SK-N-SH treated with all-trans-retinoic acid at 6 μM for 48 hours (cell line): ENCODE measurements around the gene KRT71.

Source experiments
- ATAC-seq: fragments of 200-7000 bp; cut with Tn5 transposase; 3 replicates; pipeline ENCODE4 v1.9.1; 2020; ENCODE audit warnings: mild to moderate bottlenecking, moderate library complexity
- ARNTL ChIP-seq: fragments of 450-650 bp; formaldehyde crosslinking; IDR thresholded peaks from 2 replicates; pipeline ENCODE4 v1.5.0; 2020; ENCODE audit warnings: low read depth, mild to moderate bottlenecking, moderate library complexity, borderline replicate concordance
- BACH2 ChIP-seq: fragments of 250-450 bp; sonication (Bioruptor Pico); IDR thresholded peaks from 2 replicates; pipeline ENCODE4 v1.9.0; 2021; ENCODE audit warnings: mild to moderate bottlenecking, borderline replicate concordance
- CREB5 ChIP-seq: fragments of 250-450 bp; sonication (Bioruptor Pico); IDR thresholded peaks from 2 replicates; pipeline ENCODE4 v1.5.1; 2020; ENCODE audit warnings: low read depth, mild to moderate bottlenecking, moderate library complexity
- CSDC2 ChIP-seq: fragments of 250-450 bp; sonication (Bioruptor Pico); IDR thresholded peaks from 2 replicates; pipeline ENCODE4 v1.5.0; 2020; ENCODE audit warnings: mild to moderate bottlenecking, moderate library complexity
- CSRNP3 ChIP-seq: fragments of 250-450 bp; sonication (Bioruptor Pico); IDR thresholded peaks from 2 replicates; pipeline ENCODE4 v1.5.1; 2021; ENCODE audit warnings: mild to moderate bottlenecking, moderate library complexity
- ESRRG ChIP-seq: fragments of 250-450 bp; sonication (Bioruptor Pico); IDR thresholded peaks from 2 replicates; pipeline ENCODE4 v1.6.1; 2021; ENCODE audit warnings: mild to moderate bottlenecking
- ISL1 ChIP-seq: fragments of 250-450 bp; sonication (Bioruptor Pico); IDR thresholded peaks from 2 replicates; pipeline ENCODE4 v2.1.2; 2022; ENCODE audit warnings: mild to moderate bottlenecking, moderate library complexity
- OSR1 ChIP-seq: fragments of 250-450 bp; sonication (Bioruptor Pico); IDR thresholded peaks from 2 replicates; pipeline ENCODE4 v1.8.0; 2022; ENCODE audit warnings: moderate library complexity, mild to moderate bottlenecking, inconsistent platforms
- PPARA ChIP-seq: fragments of 250-450 bp; sonication (Bioruptor Pico); IDR thresholded peaks from 2 replicates; pipeline ENCODE4 v1.5.0; 2020; ENCODE audit warnings: mild to moderate bottlenecking, borderline replicate concordance
- RARB ChIP-seq: fragments of 250-450 bp; sonication (Bioruptor Pico); IDR thresholded peaks from 2 replicates; pipeline ENCODE4 v1.8.0; 2021; ENCODE audit warnings: mild to moderate bottlenecking, moderate library complexity
- SNAI2 ChIP-seq: fragments of 250-450 bp; sonication (Bioruptor Pico); IDR thresholded peaks from 2 replicates; pipeline ENCODE4 v1.5.0; 2020; ENCODE audit warnings: mild to moderate bottlenecking, moderate library complexity
- TCF4 ChIP-seq: fragments of 250-450 bp; sonication (Bioruptor Pico); IDR thresholded peaks from 2 replicates; pipeline ENCODE4 v1.8.0; 2021; ENCODE audit warnings: mild to moderate bottlenecking, moderate library complexity, borderline replicate concordance
- TOX ChIP-seq: fragments of 250-450 bp; sonication (Bioruptor Pico); IDR thresholded peaks from 2 replicates; pipeline ENCODE4 v1.8.0; 2021; ENCODE audit warnings: mild to moderate bottlenecking, moderate library complexity, borderline replicate concordance
- ZC3H10 ChIP-seq: fragments of 250-450 bp; sonication (Bioruptor Pico); IDR thresholded peaks from 2 replicates; pipeline ENCODE4 v1.5.1; 2021; ENCODE audit warnings: mild to moderate bottlenecking, moderate library complexity
- ZFP3 ChIP-seq: fragments of 250-450 bp; sonication (Bioruptor Pico); IDR thresholded peaks from 2 replicates; pipeline ENCODE4 v1.5.0; 2020; ENCODE audit warnings: mild to moderate bottlenecking, moderate library complexity
- ZFP30 ChIP-seq: fragments of 450-650 bp; formaldehyde crosslinking; IDR thresholded peaks from 2 replicates; pipeline ENCODE4 v1.5.0; 2022; ENCODE audit warnings: mild to moderate bottlenecking, moderate library complexity
- ZNF70 ChIP-seq: fragments of 450-650 bp; formaldehyde crosslinking; IDR thresholded peaks from 2 replicates; pipeline ENCODE4 v1.5.0; 2020; ENCODE audit warnings: mild to moderate bottlenecking, moderate library complexity
- TF ChIP-seq, protein P1 (sequence below): fragments of 250-450 bp; sonication (Bioruptor Pico); IDR thresholded peaks from 2 replicates; pipeline ENCODE4 v1.5.0; 2020; ENCODE audit warnings: mild to moderate bottlenecking, moderate library complexity
- TF ChIP-seq, protein P2 (sequence below): fragments of 250-450 bp; sonication (Bioruptor Pico); IDR thresholded peaks from 2 replicates; pipeline ENCODE4 v1.8.0; 2020; ENCODE audit warnings: mild to moderate bottlenecking, moderate library complexity, borderline replicate concordance
- TF ChIP-seq, protein P3 (sequence below): fragments of 250-450 bp; sonication (Bioruptor Pico); IDR thresholded peaks from 2 replicates; pipeline ENCODE4 v1.8.0; 2021; ENCODE audit warnings: low read depth, mild to moderate bottlenecking, moderate library complexity, borderline replicate concordance

The KRT71 gene

GRCh38 chr12:52573306-52573705, 20.4 kb upstream of the KRT71 start:
- ATAC-seq, result no peak
- TF ChIP-seq ZFP3 (CRISPR knock-in tag) (no peak), ESRRG (no peak), CREB5 (CRISPR knock-in tag) (no peak), CSDC2 (CRISPR knock-in tag) (no peak), RARB (CRISPR knock-in tag) (no peak), ZFP30 (CRISPR knock-in tag) (no peak), ZC3H10 (CRISPR knock-in tag) (no peak), ISL1 (CRISPR knock-in tag) (no peak)
- TF ChIP-seq, protein P1, sequence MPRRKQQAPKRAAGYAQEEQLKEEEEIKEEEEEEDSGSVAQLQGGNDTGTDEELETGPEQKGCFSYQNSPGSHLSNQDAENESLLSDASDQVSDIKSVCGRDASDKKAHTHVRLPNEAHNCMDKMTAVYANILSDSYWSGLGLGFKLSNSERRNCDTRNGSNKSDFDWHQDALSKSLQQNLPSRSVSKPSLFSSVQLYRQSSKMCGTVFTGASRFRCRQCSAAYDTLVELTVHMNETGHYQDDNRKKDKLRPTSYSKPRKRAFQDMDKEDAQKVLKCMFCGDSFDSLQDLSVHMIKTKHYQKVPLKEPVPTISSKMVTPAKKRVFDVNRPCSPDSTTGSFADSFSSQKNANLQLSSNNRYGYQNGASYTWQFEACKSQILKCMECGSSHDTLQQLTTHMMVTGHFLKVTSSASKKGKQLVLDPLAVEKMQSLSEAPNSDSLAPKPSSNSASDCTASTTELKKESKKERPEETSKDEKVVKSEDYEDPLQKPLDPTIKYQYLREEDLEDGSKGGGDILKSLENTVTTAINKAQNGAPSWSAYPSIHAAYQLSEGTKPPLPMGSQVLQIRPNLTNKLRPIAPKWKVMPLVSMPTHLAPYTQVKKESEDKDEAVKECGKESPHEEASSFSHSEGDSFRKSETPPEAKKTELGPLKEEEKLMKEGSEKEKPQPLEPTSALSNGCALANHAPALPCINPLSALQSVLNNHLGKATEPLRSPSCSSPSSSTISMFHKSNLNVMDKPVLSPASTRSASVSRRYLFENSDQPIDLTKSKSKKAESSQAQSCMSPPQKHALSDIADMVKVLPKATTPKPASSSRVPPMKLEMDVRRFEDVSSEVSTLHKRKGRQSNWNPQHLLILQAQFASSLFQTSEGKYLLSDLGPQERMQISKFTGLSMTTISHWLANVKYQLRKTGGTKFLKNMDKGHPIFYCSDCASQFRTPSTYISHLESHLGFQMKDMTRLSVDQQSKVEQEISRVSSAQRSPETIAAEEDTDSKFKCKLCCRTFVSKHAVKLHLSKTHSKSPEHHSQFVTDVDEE (CRISPR knock-in tag), result no peak
- TF ChIP-seq, protein P2, sequence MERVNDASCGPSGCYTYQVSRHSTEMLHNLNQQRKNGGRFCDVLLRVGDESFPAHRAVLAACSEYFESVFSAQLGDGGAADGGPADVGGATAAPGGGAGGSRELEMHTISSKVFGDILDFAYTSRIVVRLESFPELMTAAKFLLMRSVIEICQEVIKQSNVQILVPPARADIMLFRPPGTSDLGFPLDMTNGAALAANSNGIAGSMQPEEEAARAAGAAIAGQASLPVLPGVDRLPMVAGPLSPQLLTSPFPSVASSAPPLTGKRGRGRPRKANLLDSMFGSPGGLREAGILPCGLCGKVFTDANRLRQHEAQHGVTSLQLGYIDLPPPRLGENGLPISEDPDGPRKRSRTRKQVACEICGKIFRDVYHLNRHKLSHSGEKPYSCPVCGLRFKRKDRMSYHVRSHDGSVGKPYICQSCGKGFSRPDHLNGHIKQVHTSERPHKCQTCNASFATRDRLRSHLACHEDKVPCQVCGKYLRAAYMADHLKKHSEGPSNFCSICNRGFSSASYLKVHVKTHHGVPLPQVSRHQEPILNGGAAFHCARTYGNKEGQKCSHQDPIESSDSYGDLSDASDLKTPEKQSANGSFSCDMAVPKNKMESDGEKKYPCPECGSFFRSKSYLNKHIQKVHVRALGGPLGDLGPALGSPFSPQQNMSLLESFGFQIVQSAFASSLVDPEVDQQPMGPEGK (CRISPR knock-in tag), result no peak

DNA sequence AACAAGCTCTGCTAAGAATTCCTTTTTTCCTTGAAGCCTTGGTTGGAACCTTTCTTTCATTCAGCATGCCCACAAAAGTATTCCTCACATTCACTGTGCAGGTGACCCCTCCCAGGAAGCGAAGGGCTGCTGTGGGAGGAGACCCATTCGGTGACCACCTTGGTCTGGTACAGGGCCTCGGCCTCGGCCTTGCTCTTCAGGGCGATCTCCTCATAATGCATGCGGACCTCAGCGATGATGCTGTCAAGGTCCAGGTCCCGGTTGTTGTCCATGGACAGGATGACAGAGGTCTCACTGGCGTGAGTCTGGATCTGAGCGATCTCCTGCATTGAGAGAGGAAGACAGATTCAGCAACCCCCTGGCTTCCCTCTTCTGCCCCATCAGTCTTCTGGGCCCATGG, 17.6 kb upstream of the KRT71 start:
- no peak for TF ChIP-seq BACH2
- TF ChIP-seq, protein P1 (CRISPR knock-in tag), result no peak
- TF ChIP-seq ZFP3 (CRISPR knock-in tag), result no peak
- TF ChIP-seq OSR1 (CRISPR knock-in tag), result no peak
- no peak for TF ChIP-seq ISL1 (CRISPR knock-in tag)
- TF ChIP-seq ZNF70 (CRISPR knock-in tag), result no peak
- TF ChIP-seq TOX (CRISPR knock-in tag), result no peak
- no peak for TF ChIP-seq PPARA (CRISPR knock-in tag)
- TF ChIP-seq, protein P3, sequence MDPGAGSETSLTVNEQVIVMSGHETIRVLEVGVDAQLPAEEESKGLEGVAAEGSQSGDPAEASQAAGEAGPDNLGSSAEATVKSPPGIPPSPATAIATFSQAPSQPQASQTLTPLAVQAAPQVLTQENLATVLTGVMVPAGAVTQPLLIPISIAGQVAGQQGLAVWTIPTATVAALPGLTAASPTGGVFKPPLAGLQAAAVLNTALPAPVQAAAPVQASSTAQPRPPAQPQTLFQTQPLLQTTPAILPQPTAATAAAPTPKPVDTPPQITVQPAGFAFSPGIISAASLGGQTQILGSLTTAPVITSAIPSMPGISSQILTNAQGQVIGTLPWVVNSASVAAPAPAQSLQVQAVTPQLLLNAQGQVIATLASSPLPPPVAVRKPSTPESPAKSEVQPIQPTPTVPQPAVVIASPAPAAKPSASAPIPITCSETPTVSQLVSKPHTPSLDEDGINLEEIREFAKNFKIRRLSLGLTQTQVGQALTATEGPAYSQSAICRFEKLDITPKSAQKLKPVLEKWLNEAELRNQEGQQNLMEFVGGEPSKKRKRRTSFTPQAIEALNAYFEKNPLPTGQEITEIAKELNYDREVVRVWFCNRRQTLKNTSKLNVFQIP (CRISPR knock-in tag), result no peak
- no peak for TF ChIP-seq ZC3H10 (CRISPR knock-in tag)
- TF ChIP-seq CSRNP3 (CRISPR knock-in tag), result no peak
- TF ChIP-seq ZFP30 (CRISPR knock-in tag), result no peak
- TF ChIP-seq, protein P2 (CRISPR knock-in tag), result no peak
- TF ChIP-seq ARNTL (CRISPR knock-in tag), result no peak
- no peak for TF ChIP-seq TCF4 (CRISPR knock-in tag)
- no peak for TF ChIP-seq SNAI2 (CRISPR knock-in tag)

More for the DNA sequence above, 17.6 kb upstream of the KRT71 start:
- ATAC-seq, result no peak
